ENCODE data around the gene C12orf43.
"Not testable (repeated sequence)": the region's sequence is repeated elsewhere in the genome, so short reads cannot be mapped to it uniquely, and the experiment has no call there.

Gene C12orf43

DNA sequence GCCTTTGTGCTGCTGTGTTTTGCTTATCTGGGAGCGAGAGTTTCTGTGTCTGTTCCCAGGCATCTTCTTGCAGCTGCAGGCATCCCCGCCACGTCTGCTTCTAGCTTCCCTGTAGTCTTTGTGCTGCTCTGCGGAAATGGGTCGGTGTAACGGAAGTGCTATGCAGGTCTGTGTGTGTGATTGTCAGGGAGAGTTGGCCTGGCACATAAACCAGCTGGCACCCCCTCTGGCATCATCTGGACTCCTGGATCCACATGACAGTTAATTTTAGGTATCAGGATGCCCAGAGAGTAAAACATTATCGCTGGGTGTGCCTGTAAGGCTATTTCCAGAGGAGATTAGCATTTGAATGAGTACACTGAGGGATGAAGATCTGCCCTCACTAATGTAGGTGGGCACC lies 32.2 kb upstream of the C12orf43 start:
- TF ChIP-seq, protein P1, sequence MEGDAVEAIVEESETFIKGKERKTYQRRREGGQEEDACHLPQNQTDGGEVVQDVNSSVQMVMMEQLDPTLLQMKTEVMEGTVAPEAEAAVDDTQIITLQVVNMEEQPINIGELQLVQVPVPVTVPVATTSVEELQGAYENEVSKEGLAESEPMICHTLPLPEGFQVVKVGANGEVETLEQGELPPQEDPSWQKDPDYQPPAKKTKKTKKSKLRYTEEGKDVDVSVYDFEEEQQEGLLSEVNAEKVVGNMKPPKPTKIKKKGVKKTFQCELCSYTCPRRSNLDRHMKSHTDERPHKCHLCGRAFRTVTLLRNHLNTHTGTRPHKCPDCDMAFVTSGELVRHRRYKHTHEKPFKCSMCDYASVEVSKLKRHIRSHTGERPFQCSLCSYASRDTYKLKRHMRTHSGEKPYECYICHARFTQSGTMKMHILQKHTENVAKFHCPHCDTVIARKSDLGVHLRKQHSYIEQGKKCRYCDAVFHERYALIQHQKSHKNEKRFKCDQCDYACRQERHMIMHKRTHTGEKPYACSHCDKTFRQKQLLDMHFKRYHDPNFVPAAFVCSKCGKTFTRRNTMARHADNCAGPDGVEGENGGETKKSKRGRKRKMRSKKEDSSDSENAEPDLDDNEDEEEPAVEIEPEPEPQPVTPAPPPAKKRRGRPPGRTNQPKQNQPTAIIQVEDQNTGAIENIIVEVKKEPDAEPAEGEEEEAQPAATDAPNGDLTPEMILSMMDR (IDR thresholded peaks at IDR 0.05; ENCODE audit: unreplicated experiment in 3 of 3) = no peak
- no peak overlapping the region for H3K4me3 Mint-ChIP-seq
- H3K36me3 Mint-ChIP-seq (ENCODE audit: low read depth) = no peaks in the 10 kb centered on the region
- no peaks in the 10 kb centered on the region for H3K9me3 Mint-ChIP-seq
- H3K27me3 Mint-ChIP-seq (ENCODE audit: low read depth) = peaks cover 40% of the 10 kb centered on the region
- H3K27ac Mint-ChIP-seq = no peak overlapping the region
- no peaks in the 10 kb centered on the region for H3K4me1 Mint-ChIP-seq

DNA sequence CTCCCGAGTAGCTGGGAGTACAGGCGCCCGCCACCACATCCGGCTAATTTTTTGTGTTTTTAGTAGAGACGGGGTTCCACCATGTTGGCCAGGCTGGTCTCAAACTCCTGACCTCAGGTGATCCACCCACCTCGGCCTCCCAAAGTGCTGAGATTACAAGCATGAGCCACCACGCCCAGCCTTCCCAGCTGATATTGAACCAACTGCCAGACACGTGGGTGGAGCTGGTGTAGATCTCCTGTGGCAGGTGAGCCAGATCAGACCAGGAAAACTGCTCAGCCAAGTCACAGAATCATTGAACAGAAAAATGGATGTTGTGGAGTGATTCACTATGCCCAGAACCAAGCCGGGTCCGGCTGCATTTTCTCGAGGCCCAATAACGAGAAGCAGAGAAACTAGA lies 31.1 kb upstream of the C12orf43 start:
- not testable (repeated sequence) for H3K27ac Mint-ChIP-seq, H3K9me3 Mint-ChIP-seq, H3K4me1 Mint-ChIP-seq

DNA sequence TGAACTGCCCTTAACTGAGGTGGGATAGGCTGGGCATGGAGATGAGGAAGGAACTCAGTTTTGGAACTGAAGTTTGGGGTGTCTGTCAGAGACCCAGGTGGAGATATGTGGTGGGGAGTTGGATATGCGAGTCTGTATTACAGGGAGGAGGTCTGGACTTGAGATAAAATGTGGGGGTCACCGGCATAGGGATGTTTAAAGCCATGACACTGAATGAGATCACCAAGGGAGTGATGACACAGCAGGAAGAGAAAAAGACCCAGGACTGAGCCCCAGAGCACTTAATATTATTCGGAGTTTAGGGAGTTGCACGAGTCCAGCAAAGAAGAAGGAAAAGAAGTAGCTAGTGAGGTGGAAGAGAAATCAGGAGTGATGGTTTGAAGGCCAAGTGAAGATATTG lies 26.8 kb upstream of the C12orf43 start:
- H3K27me3 Mint-ChIP-seq (ENCODE audit: low read depth) = peaks cover 43% of the 10 kb centered on the region
- no peak overlapping the region for H3K4me3 Mint-ChIP-seq
- no peaks in the 10 kb centered on the region for H3K9me3 Mint-ChIP-seq
- no peaks in the 10 kb centered on the region for H3K4me1 Mint-ChIP-seq
- TF ChIP-seq, protein P1 (IDR thresholded peaks at IDR 0.05; ENCODE audit: unreplicated experiment in 3 of 3) = no peak
- H3K27ac Mint-ChIP-seq = no peak overlapping the region
- no peaks in the 10 kb centered on the region for H3K36me3 Mint-ChIP-seq (ENCODE audit: low read depth)

More for the DNA sequence above, 31.1 kb upstream of the C12orf43 start:
- H3K36me3 Mint-ChIP-seq (ENCODE audit: low read depth); H3K4me3 Mint-ChIP-seq: not testable (repeated sequence)
- H3K27me3 Mint-ChIP-seq (ENCODE audit: low read depth) = peaks cover 46% of the 10 kb centered on the region

DNA sequence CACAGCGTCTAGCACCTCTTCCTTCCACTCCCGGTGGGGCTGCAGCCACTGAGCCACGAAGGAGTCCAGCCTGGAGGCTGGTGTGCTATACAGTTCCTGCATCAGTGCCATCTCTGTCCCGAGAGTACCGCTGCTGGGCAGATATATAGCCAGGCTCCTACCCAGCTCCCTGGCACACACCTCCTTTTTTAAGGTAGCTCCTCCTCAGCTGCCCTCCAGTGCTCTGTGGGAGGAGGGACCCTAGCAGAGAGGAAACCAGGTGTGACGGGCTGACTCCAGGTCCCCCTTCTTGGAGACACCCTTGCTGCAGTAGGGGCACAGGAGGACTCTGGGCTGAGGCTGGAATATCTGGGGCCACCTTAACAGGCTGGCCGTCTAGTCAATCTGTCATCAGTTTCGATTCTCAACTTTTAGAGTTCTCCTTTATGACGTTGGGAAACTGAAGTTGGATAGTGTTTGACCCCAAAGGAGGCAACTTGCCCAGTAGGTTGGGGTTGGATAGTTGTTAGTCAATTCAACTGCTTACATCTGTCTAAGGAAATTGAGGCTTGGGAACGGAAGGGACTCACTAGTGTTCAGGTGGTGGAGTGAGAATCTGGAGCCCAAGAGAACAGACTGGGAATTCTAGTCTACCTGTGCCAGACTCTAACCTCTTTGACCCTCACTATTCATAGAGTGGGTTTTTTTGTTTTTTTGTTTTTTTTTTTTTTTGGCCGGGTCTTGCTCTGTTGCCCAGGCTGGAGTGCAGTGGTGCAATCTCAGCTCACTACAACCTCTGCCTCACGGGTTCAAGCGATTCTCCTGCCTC lies 22.8 kb upstream of the C12orf43 start, which contains the start of gene OASL:
Gene OASL, minus strand, starts transcription at position 386 of the 808 bp plus-strand sequence. Its CDS starts 275 bp downstream, at position 111.
- TF ChIP-seq, protein P1 (IDR thresholded peaks at IDR 0.05; ENCODE audit: unreplicated experiment in 3 of 3) = no peak

DNA sequence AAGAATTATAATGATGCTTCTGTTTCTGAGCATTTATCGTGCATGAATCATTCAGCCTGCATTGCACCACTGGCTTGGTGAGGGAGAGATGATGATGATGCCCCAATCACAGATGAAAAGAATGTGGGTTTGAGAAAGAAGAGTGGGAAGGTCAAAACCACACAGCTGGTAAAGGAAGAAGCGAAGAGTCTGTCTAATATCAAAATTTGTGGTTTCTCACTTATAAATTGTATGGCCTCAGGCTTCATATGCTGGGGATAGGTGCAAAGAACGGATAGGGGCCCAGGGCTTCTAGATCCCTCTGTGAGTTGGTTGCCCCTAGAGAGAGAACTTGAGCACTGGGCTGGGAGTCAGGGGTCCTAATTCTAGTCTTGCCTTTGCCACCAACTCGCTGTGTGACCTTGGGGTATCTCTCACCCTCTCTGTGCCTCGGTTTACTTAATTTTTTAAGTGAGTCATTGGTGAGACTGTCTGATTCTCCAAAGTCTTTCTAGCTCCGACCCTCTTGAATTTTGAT lies 20.6 kb upstream of the C12orf43 start:
- TF ChIP-seq, protein P1 (IDR thresholded peaks at IDR 0.05; ENCODE audit: unreplicated experiment in 3 of 3) = no peak
- no peaks in the 10 kb centered on the region for H3K9me3 Mint-ChIP-seq
- H3K27me3 Mint-ChIP-seq (ENCODE audit: low read depth) = peaks cover 11% of the 10 kb centered on the region
- no peaks in the 10 kb centered on the region for H3K36me3 Mint-ChIP-seq (ENCODE audit: low read depth)
- no peak overlapping the region for H3K27ac Mint-ChIP-seq
- H3K4me3 Mint-ChIP-seq = no peak overlapping the region
- H3K4me1 Mint-ChIP-seq = peaks cover 8% of the 10 kb centered on the region

More for the DNA sequence above, 22.8 kb upstream of the C12orf43 start, which contains the start of gene OASL:
- no peaks in the 10 kb centered on the region for H3K9me3 Mint-ChIP-seq
- H3K4me1 Mint-ChIP-seq = peaks cover 8% of the 10 kb centered on the region
- H3K27me3 Mint-ChIP-seq (ENCODE audit: low read depth) = peaks cover 30% of the 10 kb centered on the region
- H3K4me3 Mint-ChIP-seq = no peak within 1 kb of the TSS
- no peak within 1 kb of the TSS for H3K27ac Mint-ChIP-seq
- H3K36me3 Mint-ChIP-seq (ENCODE audit: low read depth) = no peaks in the 10 kb centered on the region

DNA sequence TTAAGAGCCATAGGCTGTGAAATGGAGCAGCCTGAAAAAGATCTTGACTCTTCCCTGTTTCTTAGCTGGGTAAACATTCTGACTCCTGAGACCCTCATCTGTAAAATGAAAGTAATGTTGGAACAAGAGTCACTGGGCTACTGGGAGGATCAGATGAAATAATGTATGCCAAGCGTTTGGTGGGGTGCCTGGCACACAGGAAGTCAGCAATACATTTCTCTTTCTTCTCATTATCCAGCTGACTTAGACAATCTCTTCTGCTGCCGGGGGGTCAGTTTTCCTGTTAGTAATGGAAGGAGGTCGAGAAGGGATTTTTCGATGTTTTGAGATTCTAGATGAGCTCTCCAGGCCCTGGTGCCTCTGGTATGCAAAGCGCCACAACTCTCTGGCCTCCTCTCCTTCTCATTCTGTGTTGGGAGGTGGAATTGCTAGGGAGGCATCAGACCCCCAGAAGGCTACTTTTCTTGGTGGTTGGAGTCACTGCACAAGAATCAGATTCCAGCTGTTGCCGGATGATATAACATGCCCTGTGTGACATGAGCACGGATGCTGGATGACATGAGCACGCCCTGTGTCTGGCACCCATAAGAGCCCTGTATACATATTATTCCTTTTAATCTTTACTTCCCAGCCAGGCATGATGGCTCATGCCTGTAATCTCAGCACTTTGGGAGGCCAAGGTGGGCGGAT lies 18.5 kb upstream of the C12orf43 start:
- no peaks in the 10 kb centered on the region for H3K36me3 Mint-ChIP-seq (ENCODE audit: low read depth)
- TF ChIP-seq, protein P1 (IDR thresholded peaks at IDR 0.05; ENCODE audit: unreplicated experiment in 3 of 3) = no peak
- peaks cover 5% of the 10 kb centered on the region for H3K27me3 Mint-ChIP-seq (ENCODE audit: low read depth)
- peaks cover 8% of the 10 kb centered on the region for H3K4me1 Mint-ChIP-seq
- H3K9me3 Mint-ChIP-seq = no peaks in the 10 kb centered on the region
- peak overlapping the region in 1 of 3 experiments; percentile 22 for H3K27ac Mint-ChIP-seq
- no peak overlapping the region for H3K4me3 Mint-ChIP-seq

Measured in nephron (organoid).